Neural crest cell (in vitro differentiated cells): ENCODE data around the gene SP3. TPM values are rescaled to one million over a fixed set of nuclear protein-coding genes. Genes with fewer than 3 reads are reported as not detected.

Experiments
- DNase-seq: peaks from one replicate; pipeline ENCODE4 v3.0.0; 2021; ENCODE audit warnings: low read depth, mixed read lengths, low spot score
- H3K27ac Mint-ChIP-seq: one replicate; pipeline ENCODE4 v1.8.0; 2021; ENCODE audit warnings: mild to moderate bottlenecking, mixed read lengths; ENCODE audit not compliant: unreplicated experiment
- H3K27me3 Mint-ChIP-seq: 2 replicates; pipeline ENCODE4 v1.8.0; 2021; ENCODE audit warnings: low read depth, mild to moderate bottlenecking, mixed read lengths
- H3K36me3 Mint-ChIP-seq: 2 replicates; pipeline ENCODE4 v1.8.0; 2021; ENCODE audit warnings: low read depth, mild to moderate bottlenecking, mixed read lengths
- H3K4me1 Mint-ChIP-seq: 2 replicates; pipeline ENCODE4 v1.8.0; 2021; ENCODE audit warnings: mixed read lengths
- H3K4me3 Mint-ChIP-seq: one replicate; pipeline ENCODE4 v1.8.0; 2021; ENCODE audit warnings: mild to moderate bottlenecking, mixed read lengths
- H3K9me3 Mint-ChIP-seq: 2 replicates; pipeline ENCODE4 v1.8.0; 2021; ENCODE audit warnings: mixed read lengths
- total RNA-seq: library from RNA; stranded (reverse); gene quantifications from 2 replicates; pipeline ENCODE4 v1.2.1, GENCODE V29; 2021
- TF ChIP-seq, protein P1 (sequence below): fragments of 200-600 bp; sonication (generic); conservative IDR thresholded peaks from 2 replicates; pipeline ENCODE4 v1.5.0; 2021; ENCODE audit warnings: antibody characterized with exemption, mild to moderate bottlenecking

The SP3 gene
- total RNA-seq, 1 donor from 2014 or later, result 105 TPM

DNA sequence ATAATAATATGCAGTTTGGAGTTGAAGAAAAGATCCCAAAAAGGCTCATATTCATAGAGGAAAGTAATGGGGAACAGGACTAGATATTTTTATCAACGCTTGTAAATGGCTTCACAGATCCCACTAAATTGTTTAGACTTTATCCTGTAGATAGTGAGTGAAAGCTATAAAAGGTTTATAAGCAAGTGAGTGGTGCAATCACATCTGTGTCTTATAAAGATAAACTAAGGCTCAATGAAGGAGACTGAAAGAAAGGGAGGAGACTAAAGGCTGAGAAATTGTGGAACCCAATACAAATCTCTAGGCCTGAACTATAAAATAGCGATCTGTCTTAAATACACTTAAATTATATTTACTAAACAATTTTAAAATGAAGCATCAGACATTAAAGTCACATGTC, 7.7 kb downstream of the SP3 start:
- peaks cover 40% of the 10 kb centered on the region for H3K4me1 Mint-ChIP-seq
- TF ChIP-seq, protein P1, sequence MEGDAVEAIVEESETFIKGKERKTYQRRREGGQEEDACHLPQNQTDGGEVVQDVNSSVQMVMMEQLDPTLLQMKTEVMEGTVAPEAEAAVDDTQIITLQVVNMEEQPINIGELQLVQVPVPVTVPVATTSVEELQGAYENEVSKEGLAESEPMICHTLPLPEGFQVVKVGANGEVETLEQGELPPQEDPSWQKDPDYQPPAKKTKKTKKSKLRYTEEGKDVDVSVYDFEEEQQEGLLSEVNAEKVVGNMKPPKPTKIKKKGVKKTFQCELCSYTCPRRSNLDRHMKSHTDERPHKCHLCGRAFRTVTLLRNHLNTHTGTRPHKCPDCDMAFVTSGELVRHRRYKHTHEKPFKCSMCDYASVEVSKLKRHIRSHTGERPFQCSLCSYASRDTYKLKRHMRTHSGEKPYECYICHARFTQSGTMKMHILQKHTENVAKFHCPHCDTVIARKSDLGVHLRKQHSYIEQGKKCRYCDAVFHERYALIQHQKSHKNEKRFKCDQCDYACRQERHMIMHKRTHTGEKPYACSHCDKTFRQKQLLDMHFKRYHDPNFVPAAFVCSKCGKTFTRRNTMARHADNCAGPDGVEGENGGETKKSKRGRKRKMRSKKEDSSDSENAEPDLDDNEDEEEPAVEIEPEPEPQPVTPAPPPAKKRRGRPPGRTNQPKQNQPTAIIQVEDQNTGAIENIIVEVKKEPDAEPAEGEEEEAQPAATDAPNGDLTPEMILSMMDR, result no peak
- peaks cover 39% of the 10 kb centered on the region for H3K36me3 Mint-ChIP-seq
- no peak overlapping the region for H3K27ac Mint-ChIP-seq
- peaks cover 4% of the 10 kb centered on the region for H3K9me3 Mint-ChIP-seq
- DNase-seq, result no peak
- no peaks in the 10 kb centered on the region for H3K27me3 Mint-ChIP-seq
- H3K4me3 Mint-ChIP-seq, result peak overlapping the region; percentile 13

DNA sequence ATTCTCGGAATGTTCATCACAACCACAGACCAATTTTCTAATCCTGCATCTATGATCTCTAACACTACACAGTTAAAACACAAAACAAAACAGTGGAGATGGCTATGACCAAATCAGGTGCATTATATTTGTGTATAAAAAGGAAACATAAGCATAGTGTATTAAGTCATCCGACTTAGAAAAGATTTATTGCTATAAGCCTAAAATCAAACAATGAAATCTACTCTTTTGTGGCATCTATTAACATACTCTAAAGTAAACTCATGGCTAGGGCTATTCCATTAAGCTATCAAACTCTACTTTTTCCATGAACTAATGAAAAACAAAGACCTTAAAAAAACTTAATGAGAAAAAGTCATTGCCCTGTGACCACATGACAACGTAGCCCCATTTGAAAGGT, 8.7 kb downstream of the SP3 start:
- H3K36me3 Mint-ChIP-seq, result peaks cover 39% of the 10 kb centered on the region
- TF ChIP-seq, protein P1, result no peak
- no peaks in the 10 kb centered on the region for H3K27me3 Mint-ChIP-seq
- no peak for DNase-seq
- peaks cover 34% of the 10 kb centered on the region for H3K4me1 Mint-ChIP-seq
- no peak overlapping the region for H3K27ac Mint-ChIP-seq
- H3K4me3 Mint-ChIP-seq, result no peak overlapping the region
- peaks cover 4% of the 10 kb centered on the region for H3K9me3 Mint-ChIP-seq

DNA sequence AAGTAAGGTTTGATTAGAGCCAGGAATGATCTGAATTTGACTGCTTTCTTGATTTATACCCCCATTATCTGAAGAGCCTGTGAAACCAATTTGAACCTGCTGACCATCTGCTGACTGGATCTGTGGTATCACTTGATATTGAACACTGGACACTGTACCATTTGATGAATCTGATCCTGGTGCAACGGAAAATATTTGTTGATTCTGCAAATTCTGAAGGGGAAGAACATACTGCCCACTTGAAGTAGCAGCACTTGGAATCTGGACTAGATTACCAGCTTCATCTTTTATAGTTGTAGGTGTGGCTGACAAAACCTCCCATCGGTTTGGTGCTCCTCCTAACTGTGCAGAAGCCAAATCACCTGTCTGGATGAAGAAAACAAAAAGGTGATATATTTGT, 9.3 kb downstream of the SP3 start:
- Mint-ChIP-seq H3K27ac (no peak overlapping the region), H3K9me3 (peaks cover 4% of the 10 kb centered on the region), H3K27me3 (no peaks in the 10 kb centered on the region), H3K36me3 (peaks cover 36% of the 10 kb centered on the region), H3K4me1 (peaks cover 31% of the 10 kb centered on the region), H3K4me3 (no peak overlapping the region)
- no peak for DNase-seq
- TF ChIP-seq, protein P1, result no peak

DNA sequence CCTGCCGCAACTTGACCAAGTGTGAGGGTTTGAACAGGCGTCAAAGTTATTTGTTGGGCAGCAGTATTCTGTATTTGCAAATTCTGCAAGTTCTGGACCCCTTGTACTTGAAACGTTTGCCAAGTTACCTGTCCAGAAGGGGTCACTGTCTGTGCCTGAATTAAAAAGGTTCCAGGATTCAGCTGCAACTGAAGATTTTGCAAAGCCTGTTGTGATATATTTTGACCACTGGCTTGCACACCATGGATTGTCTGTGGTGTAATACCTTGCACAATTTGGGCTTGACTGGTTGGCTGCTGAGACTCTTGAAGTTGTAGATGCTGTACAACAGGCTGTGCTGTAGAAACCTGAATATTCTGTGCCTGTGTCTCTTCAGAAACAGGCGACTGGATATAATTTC, 10.2 kb downstream of the SP3 start:
- no peak overlapping the region for H3K4me3 Mint-ChIP-seq
- H3K9me3 Mint-ChIP-seq, result peaks cover 4% of the 10 kb centered on the region
- peaks cover 31% of the 10 kb centered on the region for H3K36me3 Mint-ChIP-seq

DNA sequence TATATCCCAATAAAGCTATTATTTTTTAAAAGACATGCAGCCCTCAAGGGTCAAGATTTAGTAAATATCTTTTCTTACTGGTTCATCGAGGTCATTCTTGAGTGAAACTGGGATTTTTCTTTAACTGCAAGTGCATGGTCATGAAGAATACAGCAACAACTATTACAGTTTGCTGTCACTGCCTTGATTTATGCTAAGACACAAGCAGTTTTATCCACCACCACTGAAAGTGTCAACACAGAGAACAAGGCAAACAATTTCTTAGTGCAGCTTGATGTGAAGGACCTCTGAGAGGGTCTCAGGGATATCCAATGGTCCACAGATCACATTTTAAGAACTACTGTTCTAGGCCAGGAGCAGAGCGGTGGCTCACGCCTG, 12.1 kb downstream of the SP3 start:
- peaks cover 13% of the 10 kb centered on the region for H3K4me1 Mint-ChIP-seq
- H3K36me3 Mint-ChIP-seq, result peaks cover 29% of the 10 kb centered on the region
- DNase-seq, result no peak
- H3K27me3 Mint-ChIP-seq, result no peaks in the 10 kb centered on the region
- H3K27ac Mint-ChIP-seq, result no peak overlapping the region
- TF ChIP-seq, protein P1, result no peak
- peaks cover 4% of the 10 kb centered on the region for H3K9me3 Mint-ChIP-seq
- H3K4me3 Mint-ChIP-seq, result no peak overlapping the region

More for the DNA sequence above, 10.2 kb downstream of the SP3 start:
- TF ChIP-seq, protein P1, result no peak
- Mint-ChIP-seq H3K27ac (no peak overlapping the region), H3K4me1 (peaks cover 26% of the 10 kb centered on the region), H3K27me3 (no peaks in the 10 kb centered on the region)
- DNase-seq, result no peak
